HepG2 (cell line): ENCODE results near the gene UBE2S. TPM values are rescaled to one million over a fixed set of nuclear protein-coding genes. Genes with fewer than 3 reads are reported as not detected.
A peak's percentile ranks its signal among the peaks of the same experiment; 100 is the strongest.
"Not testable (repeated sequence)": the region's sequence is repeated elsewhere in the genome, so short reads cannot be mapped to it uniquely, and the experiment has no call there.

ENCODE experiments used
- ATAC-seq: fragments of 200-7000 bp; cut with Tn5 transposase; 3 replicates; pipeline ENCODE4 v1.9.1; 2020; ENCODE audit warnings: mild to moderate bottlenecking, moderate library complexity
- BruUV-seq: library from RNA; stranded (reverse); fragments of 400-500 nt; replicated peaks from 2 replicates; lab custom pipeline; 2021; lab: Mats Ljungman, UMichigan
- CTCF ChIA-PET: fragments of 300-600 bp; formaldehyde crosslinking; extraction: SDS; loops from one replicate; lab custom pipeline; 2021; ENCODE audit warnings: low total read pairs, inconsistent platforms, low intra/inter-chr PET ratio; lab: Yijun Ruan, JAX
- POLR2A ChIA-PET: fragments of 350-600 bp; sonication (Branson Sonifier 250); formaldehyde crosslinking; loops from one replicate; lab custom pipeline; 2020; ENCODE audit warnings: antibody characterized with exemption, inconsistent platforms; lab: Yijun Ruan, JAX
- DNase-seq: peaks from one replicate; pipeline ENCODE4 v3.0.0-alpha.2; 2015; ENCODE audit warnings: low spot score
- FAIRE-seq: peaks from 3 replicates; lab custom pipeline; 2011; peaks lifted over from hg19 to GRCh38; lab: Jason Lieb, UNC
- H2AFZ ChIP-seq: one replicate; pipeline ENCODE4 v1.6.1; 2011; ENCODE audit warnings: low read length, inconsistent platforms
- H3K27ac ChIP-seq: fragments of 300-600 bp; 3 replicates; pipeline ENCODE4 v1.8.0; 2011; ENCODE audit warnings: mixed run types, mild to moderate bottlenecking, mixed read lengths, low read length, inconsistent platforms; ENCODE audit not compliant: insufficient read depth; ENCODE audit errors: extremely low read length
- H3K27me3 ChIP-seq, 2 experiments: fragments of 200-600 bp in 1 of 2; 2 replicates in 1 of 2; 3 replicates in 1 of 2; pipeline versions ENCODE4 v1.6.0 to v1.8.0; 2011; ENCODE audit warnings: low read length in 2 of 2, mild to moderate bottlenecking in 2 of 2, moderate library complexity in 2 of 2, inconsistent platforms in 1 of 2; ENCODE audit not compliant: insufficient read depth in 2 of 2, control insufficient read depth in 1 of 2
- H3K36me3 ChIP-seq, 2 experiments: fragments of 200-600 bp in 1 of 2; replicated peaks in 1 of 2; 2 replicates in 1 of 2; 3 replicates in 1 of 2; pipeline versions ENCODE4 v1.5.1 to v1.8.0; 2011; ENCODE audit warnings: low read length in 2 of 2, inconsistent platforms in 1 of 2; ENCODE audit not compliant: insufficient read depth in 2 of 2, control insufficient read depth in 1 of 2
- H3K4me1 ChIP-seq: 2 replicates; pipeline ENCODE4 v1.5.1; 2012; ENCODE audit warnings: low read length, inconsistent platforms; ENCODE audit not compliant: insufficient read depth
- H3K4me2 ChIP-seq: 2 replicates; pipeline ENCODE4 v1.6.0; 2011; ENCODE audit warnings: low read depth, low read length, inconsistent platforms
- H3K4me3 ChIP-seq, 3 experiments: fragments of 200-600 bp in 1 of 3; sonication (generic), shearing (Covaris generic) in 1 of 3; replicated peaks in 1 of 3; 2 replicates each; pipeline ENCODE4 v1.5.1; 2011 to 2016; ENCODE audit warnings: low read length in 3 of 3, inconsistent platforms in 2 of 3, low read depth in 2 of 3, mild to moderate bottlenecking in 2 of 3, control low read depth in 1 of 3, mixed read lengths in 1 of 3; ENCODE audit not compliant: insufficient read depth in 1 of 3
- H3K79me2 ChIP-seq: one replicate; pipeline ENCODE4 v1.6.1; 2011; ENCODE audit warnings: low read length, inconsistent platforms; ENCODE audit not compliant: insufficient read depth
- H3K9ac ChIP-seq: 2 replicates; pipeline ENCODE4 v1.6.0; 2011; ENCODE audit warnings: mild to moderate bottlenecking, low read depth, low read length, inconsistent platforms; ENCODE audit not compliant: insufficient read depth
- H3K9me3 ChIP-seq: 2 replicates; pipeline ENCODE4 v1.5.1; 2012; ENCODE audit warnings: mild to moderate bottlenecking, low read length
- H4K20me1 ChIP-seq: 2 replicates; pipeline ENCODE4 v1.6.0; 2011; ENCODE audit warnings: inconsistent platforms, mild to moderate bottlenecking, low read length, moderate library complexity; ENCODE audit not compliant: insufficient read depth
- HNRNPL ChIP-seq: fragments of 200-400 bp; formaldehyde crosslinking; IDR thresholded peaks from 2 replicates; pipeline ENCODE4 v1.6.1; 2017; ENCODE audit warnings: mild to moderate bottlenecking, low read depth, low read length
- WGBS: methylation state at CpG from one replicate; pipeline ENCODE4 v1.1.6; 2017; ENCODE audit warnings: low lambda C conversion rate; 5-methylcytosine and 5-hydroxymethylcytosine counted together
- in situ Hi-C: cut with HindIII; loops from 2 replicates; pipeline ENCODE4 v1.10.0; 2017; ENCODE audit warnings: low pct_unique_long_range_greater_than_20kb; ENCODE audit not compliant: extremely low pct_ligation_motif_present
- intact Hi-C: fragments of 100-400 bp; cut with micrococcal nuclease; formaldehyde crosslinking; loops from one replicate; pipeline ENCODE4 v1.10.0; 2022; ENCODE audit not compliant: unreplicated experiment
- polyA plus RNA-seq, 8 experiments: library from polyadenylated mRNA; depleted of rRNA in 3 of 8; stranded (reverse) in 7 of 8; unstranded in 1 of 8; fragments of >200 nt; fragmentation: Illumina TruSeq in 4 of 8; extraction: Trizol in 4 of 8; gene quantifications; 2 replicates each; pipeline versions ENCODE4 v1.2.1 to v1.2.3, GENCODE V29; 2011 to 2016; ENCODE audit warnings: low read depth in 4 of 8, missing spikeins in 1 of 8, mixed read lengths in 1 of 8; ENCODE audit not compliant: insufficient read depth in 1 of 8
- total RNA-seq, 5 experiments: library from RNA; depleted of rRNA; stranded (reverse); fragments of >200 nt; fragmentation: Illumina TruSeq; extraction: Trizol; gene quantifications; 2 replicates each; pipeline ENCODE4 v1.2.3, GENCODE V29; 2016; ENCODE audit warnings: low read depth in 1 of 5
- TF ChIP-seq, protein P1 (sequence below): sonication (generic); formaldehyde crosslinking; IDR thresholded peaks from 2 replicates; pipeline ENCODE4 v1.9.0; 2021; ENCODE audit warnings: mild to moderate bottlenecking, missing genetic modification reagents

UBE2S gene
- total and polyA plus RNA-seq, 2 of the 13 experiments (the other 11 are each of a cell fraction or from before 2014, with no cell fraction given): 32.2 to 39.3 TPM

DNA sequence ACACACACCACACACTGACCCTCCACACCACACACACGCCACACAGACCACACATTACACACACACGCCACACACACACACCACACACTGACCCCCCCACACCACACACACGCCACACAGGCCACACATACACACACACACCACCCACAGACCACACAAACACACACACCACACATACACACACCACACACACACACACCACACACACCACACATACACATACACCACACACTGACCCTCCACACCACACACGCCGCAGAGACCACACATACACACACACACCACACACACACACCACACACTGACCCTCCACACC lies 40.5 kb upstream of the UBE2S start:
- CTCF ChIA-PET, H3K4me3 ChIP-seq, DNase-seq, in situ Hi-C loops, H3K9ac ChIP-seq, FAIRE-seq: not testable (repeated sequence)
- TF ChIP-seq, protein P1, sequence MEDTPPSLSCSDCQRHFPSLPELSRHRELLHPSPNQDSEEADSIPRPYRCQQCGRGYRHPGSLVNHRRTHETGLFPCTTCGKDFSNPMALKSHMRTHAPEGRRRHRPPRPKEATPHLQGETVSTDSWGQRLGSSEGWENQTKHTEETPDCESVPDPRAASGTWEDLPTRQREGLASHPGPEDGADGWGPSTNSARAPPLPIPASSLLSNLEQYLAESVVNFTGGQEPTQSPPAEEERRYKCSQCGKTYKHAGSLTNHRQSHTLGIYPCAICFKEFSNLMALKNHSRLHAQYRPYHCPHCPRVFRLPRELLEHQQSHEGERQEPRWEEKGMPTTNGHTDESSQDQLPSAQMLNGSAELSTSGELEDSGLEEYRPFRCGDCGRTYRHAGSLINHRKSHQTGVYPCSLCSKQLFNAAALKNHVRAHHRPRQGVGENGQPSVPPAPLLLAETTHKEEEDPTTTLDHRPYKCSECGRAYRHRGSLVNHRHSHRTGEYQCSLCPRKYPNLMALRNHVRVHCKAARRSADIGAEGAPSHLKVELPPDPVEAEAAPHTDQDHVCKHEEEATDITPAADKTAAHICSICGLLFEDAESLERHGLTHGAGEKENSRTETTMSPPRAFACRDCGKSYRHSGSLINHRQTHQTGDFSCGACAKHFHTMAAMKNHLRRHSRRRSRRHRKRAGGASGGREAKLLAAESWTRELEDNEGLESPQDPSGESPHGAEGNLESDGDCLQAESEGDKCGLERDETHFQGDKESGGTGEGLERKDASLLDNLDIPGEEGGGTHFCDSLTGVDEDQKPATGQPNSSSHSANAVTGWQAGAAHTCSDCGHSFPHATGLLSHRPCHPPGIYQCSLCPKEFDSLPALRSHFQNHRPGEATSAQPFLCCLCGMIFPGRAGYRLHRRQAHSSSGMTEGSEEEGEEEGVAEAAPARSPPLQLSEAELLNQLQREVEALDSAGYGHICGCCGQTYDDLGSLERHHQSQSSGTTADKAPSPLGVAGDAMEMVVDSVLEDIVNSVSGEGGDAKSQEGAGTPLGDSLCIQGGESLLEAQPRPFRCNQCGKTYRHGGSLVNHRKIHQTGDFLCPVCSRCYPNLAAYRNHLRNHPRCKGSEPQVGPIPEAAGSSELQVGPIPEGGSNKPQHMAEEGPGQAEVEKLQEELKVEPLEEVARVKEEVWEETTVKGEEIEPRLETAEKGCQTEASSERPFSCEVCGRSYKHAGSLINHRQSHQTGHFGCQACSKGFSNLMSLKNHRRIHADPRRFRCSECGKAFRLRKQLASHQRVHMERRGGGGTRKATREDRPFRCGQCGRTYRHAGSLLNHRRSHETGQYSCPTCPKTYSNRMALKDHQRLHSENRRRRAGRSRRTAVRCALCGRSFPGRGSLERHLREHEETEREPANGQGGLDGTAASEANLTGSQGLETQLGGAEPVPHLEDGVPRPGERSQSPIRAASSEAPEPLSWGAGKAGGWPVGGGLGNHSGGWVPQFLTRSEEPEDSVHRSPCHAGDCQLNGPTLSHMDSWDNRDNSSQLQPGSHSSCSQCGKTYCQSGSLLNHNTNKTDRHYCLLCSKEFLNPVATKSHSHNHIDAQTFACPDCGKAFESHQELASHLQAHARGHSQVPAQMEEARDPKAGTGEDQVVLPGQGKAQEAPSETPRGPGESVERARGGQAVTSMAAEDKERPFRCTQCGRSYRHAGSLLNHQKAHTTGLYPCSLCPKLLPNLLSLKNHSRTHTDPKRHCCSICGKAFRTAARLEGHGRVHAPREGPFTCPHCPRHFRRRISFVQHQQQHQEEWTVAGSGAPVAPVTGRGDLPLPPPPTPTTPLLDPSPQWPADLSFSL (CRISPR knock-in tag): peak; percentile 96
- TF ChIP-seq HNRNPL: peak; percentile 61; the same call in 1 of the 2 replicates
- TF ChIP-seq, all 625 proteins: peak for 2; not testable (repeated sequence) for 623
- BruUV-seq, H3K79me2 ChIP-seq, ATAC-seq, H3K36me3 ChIP-seq, H4K20me1 ChIP-seq, intact Hi-C loops, H2AFZ ChIP-seq, POLR2A ChIA-PET, H3K9me3 ChIP-seq, H3K27ac ChIP-seq, H3K4me1 ChIP-seq, H3K4me2 ChIP-seq: not testable (repeated sequence)
- H3K27me3 ChIP-seq: peaks cover 3 to 48% of the 10 kb centered on the region in 2 experiments; a peak in 4 of 5 replicates
- 80% methylated on average over 5 of the region's 5 CpGs for WGBS
